GM12878 (cell line): Measurements from ENCODE around the gene ROR2. TPM values are rescaled to one million over a fixed set of nuclear protein-coding genes. Genes with fewer than 3 reads are reported as not detected.

Experiments used
- ATAC-seq: fragments of 200-7000 bp; cut with Tn5 transposase; 3 replicates; pipeline ENCODE4 v1.9.1; 2020; ENCODE audit warnings: mild to moderate bottlenecking, moderate library complexity
- BruUV-seq: library from RNA; stranded (reverse); fragments of 400-500 nt; replicated peaks from 2 replicates; lab custom pipeline; 2021; lab: Mats Ljungman, UMichigan
- CTCF ChIA-PET: fragments of 300-600 bp; sonication (Branson Sonifier 250); formaldehyde crosslinking; extraction: SDS; loops from one replicate; lab custom pipeline; 2021; ENCODE audit warnings: inconsistent platforms; lab: Yijun Ruan, JAX
- POLR2A ChIA-PET: fragments of 350-600 bp; formaldehyde crosslinking; extraction: SDS; loops from one replicate; lab custom pipeline; 2021; ENCODE audit warnings: inconsistent platforms; lab: Charles Lee
- RAD21 ChIA-PET: fragments of 300-600 bp; sonication (Branson Sonifier 250); formaldehyde crosslinking; loops from one replicate; lab custom pipeline; 2023; ENCODE audit warnings: antibody characterized with exemption; ENCODE audit not compliant: unreplicated experiment; lab: Charles Lee
- SMC1A ChIA-PET: fragments of 300-600 bp; sonication (Branson Sonifier 250); formaldehyde crosslinking; loops from one replicate; lab custom pipeline; 2023; ENCODE audit not compliant: unreplicated experiment, uncharacterized antibody; lab: Charles Lee
- DNase-seq: peaks from one replicate; pipeline ENCODE4 v3.0.0-alpha.2; 2011; ENCODE audit warnings: low read depth, low spot score
- FAIRE-seq: peaks from 3 replicates; lab custom pipeline; 2011; peaks lifted over from hg19 to GRCh38; lab: Jason Lieb, UNC
- H2AFZ ChIP-seq: 2 replicates; pipeline ENCODE4 v1.6.0; 2011; ENCODE audit warnings: low read depth, low read length, control low read depth; ENCODE audit not compliant: control insufficient read depth
- H3K27ac ChIP-seq: 2 replicates; pipeline ENCODE4 v1.5.1; 2011; ENCODE audit warnings: control low read depth; ENCODE audit not compliant: control insufficient read depth, insufficient read depth
- H3K27me3 ChIP-seq, 2 experiments: replicated peaks in 1 of 2; 2 replicates each; pipeline versions ENCODE4 v1.6.0 to v1.6.1; 2011; ENCODE audit warnings: low read length in 1 of 2; ENCODE audit not compliant: control insufficient read depth in 2 of 2, insufficient read depth in 2 of 2
- H3K36me3 ChIP-seq, 2 experiments: 2 replicates each; pipeline ENCODE4 v1.5.1; 2011; ENCODE audit warnings: low read length in 1 of 2; ENCODE audit not compliant: control insufficient read depth in 2 of 2, insufficient read depth in 2 of 2
- H3K4me1 ChIP-seq: 2 replicates; pipeline ENCODE4 v1.6.1; 2011; ENCODE audit warnings: mild to moderate bottlenecking, low read length, moderate library complexity, mixed read lengths; ENCODE audit not compliant: control insufficient read depth, insufficient read depth
- H3K4me2 ChIP-seq: 2 replicates; pipeline ENCODE4 v1.6.0; 2011; ENCODE audit warnings: control low read depth; ENCODE audit not compliant: control insufficient read depth, insufficient read depth
- H3K4me3 ChIP-seq: fragments of 200-600 bp; sonication (generic); 2 replicates; pipeline ENCODE4 v1.5.1; 2016
- H3K79me2 ChIP-seq: 2 replicates; pipeline ENCODE4 v1.6.0; 2011; ENCODE audit warnings: low read length; ENCODE audit not compliant: control insufficient read depth, insufficient read depth
- H3K9ac ChIP-seq: 2 replicates; pipeline ENCODE4 v1.8.0; 2011; ENCODE audit warnings: low read length, control low read depth, mixed read lengths; ENCODE audit not compliant: control insufficient read depth, insufficient read depth
- H3K9me3 ChIP-seq: replicated peaks from 3 replicates; pipeline ENCODE4 v1.5.1; 2011; ENCODE audit warnings: mild to moderate bottlenecking, low read length; ENCODE audit not compliant: control insufficient read depth, insufficient read depth
- H4K20me1 ChIP-seq: 2 replicates; pipeline ENCODE4 v1.6.0; 2011; ENCODE audit not compliant: control insufficient read depth, insufficient read depth
- ATF7 ChIP-seq: fragments of 450-650 bp; IDR thresholded peaks from 2 replicates; pipeline ENCODE4 v1.6.1; 2016; ENCODE audit warnings: low read depth, mild to moderate bottlenecking
- CBFB ChIP-seq: IDR thresholded peaks from 2 replicates; pipeline ENCODE4 v1.6.1; 2016; ENCODE audit warnings: antibody characterized with exemption, low read depth
- JUNB ChIP-seq: IDR thresholded peaks from 2 replicates; pipeline ENCODE4 v1.6.1; 2016; ENCODE audit warnings: antibody characterized with exemption, mild to moderate bottlenecking
- JUND ChIP-seq: IDR thresholded peaks from 2 replicates; pipeline ENCODE4 v1.6.1; 2012; ENCODE audit warnings: low read depth, mild to moderate bottlenecking, low read length, improper control_type of control experiment, moderate library complexity
- MXI1 ChIP-seq: fragments of 150-350 bp; IDR thresholded peaks from 2 replicates; pipeline ENCODE4 v1.6.1; 2011; ENCODE audit warnings: low read depth, mild to moderate bottlenecking, inconsistent platforms, low read length, improper control_type of control experiment
- SMARCA5 ChIP-seq: fragments of 450-650 bp; IDR thresholded peaks from 2 replicates; pipeline ENCODE4 v1.6.1; 2017; ENCODE audit warnings: mild to moderate bottlenecking
- STAT3 ChIP-seq: IDR thresholded peaks from 2 replicates; pipeline ENCODE4 v1.6.1; 2011; ENCODE audit warnings: low read depth, low read length, improper control_type of control experiment
- WGBS: methylation state at CpG from one replicate; pipeline ENCODE4 v1.1.6; 2016; ENCODE audit warnings: low lambda C conversion rate; ENCODE audit not compliant: insufficient replicate concordance, insufficient coverage; ENCODE audit errors: missing lambda C conversion rate; 5-methylcytosine and 5-hydroxymethylcytosine counted together
- in situ Hi-C: fragments of 300-500 bp; cut with MboI; formaldehyde crosslinking; loops from 9 replicates; pipeline ENCODE4 v1.14.3; 2018; ENCODE audit warnings: mixed read lengths
- intact Hi-C: fragments of 100-400 bp; cut with micrococcal nuclease; formaldehyde crosslinking; loops from one replicate; pipeline ENCODE4 v1.14.2; 2022; ENCODE audit not compliant: unreplicated experiment
- polyA plus RNA-seq, 11 experiments: library from polyadenylated mRNA; depleted of rRNA in 4 of 11; unstranded in 6 of 11; stranded (reverse) in 5 of 11; fragments of >200 nt; fragmentation: Nextera tagmentation in 4 of 11; fragmentation: Illumina TruSeq in 1 of 11; extraction: Ambion mirVana in 4 of 11; extraction: Trizol in 1 of 11; gene quantifications; 1 replicate in 1 of 11; 2 replicates in 10 of 11; pipeline versions ENCODE4 v1.2.1 to v1.2.3, GENCODE V29; 2011 to 2016; ENCODE audit warnings: inconsistent platforms in 2 of 11, missing spikeins in 2 of 11, low read depth in 1 of 11
- total RNA-seq, 4 experiments: library from RNA; depleted of rRNA in 3 of 4; stranded (reverse); fragments of >200 nt in 3 of 4; fragmentation: Illumina TruSeq in 1 of 4; extraction: Trizol in 1 of 4; gene quantifications; 2 replicates each; pipeline versions ENCODE4 v1.2.1 to v1.2.3, GENCODE V29; 2013 to 2021
- TF ChIP-seq, protein P1 (sequence below): IDR thresholded peaks from 2 replicates; pipeline ENCODE4 v1.6.1; 2012; ENCODE audit warnings: low read depth, low read length, improper control_type of control experiment
- TF ChIP-seq, protein P2 (sequence below): fragments of 150-350 bp; IDR thresholded peaks from 2 replicates; pipeline ENCODE4 v1.6.1; 2014; ENCODE audit warnings: mild to moderate bottlenecking, low read depth, low read length
- TF ChIP-seq, protein P3 (sequence below): fragments of 450-650 bp; IDR thresholded peaks from 2 replicates; pipeline ENCODE4 v1.6.1; 2017; ENCODE audit warnings: mild to moderate bottlenecking, moderate library complexity

Gene ROR2
- total and polyA plus RNA-seq, 10 of the 15 experiments (the other 5 are each of a cell fraction or from before 2014, with no cell fraction given) = 0.03 to 0.05 TPM; not detected in 8

DNA sequence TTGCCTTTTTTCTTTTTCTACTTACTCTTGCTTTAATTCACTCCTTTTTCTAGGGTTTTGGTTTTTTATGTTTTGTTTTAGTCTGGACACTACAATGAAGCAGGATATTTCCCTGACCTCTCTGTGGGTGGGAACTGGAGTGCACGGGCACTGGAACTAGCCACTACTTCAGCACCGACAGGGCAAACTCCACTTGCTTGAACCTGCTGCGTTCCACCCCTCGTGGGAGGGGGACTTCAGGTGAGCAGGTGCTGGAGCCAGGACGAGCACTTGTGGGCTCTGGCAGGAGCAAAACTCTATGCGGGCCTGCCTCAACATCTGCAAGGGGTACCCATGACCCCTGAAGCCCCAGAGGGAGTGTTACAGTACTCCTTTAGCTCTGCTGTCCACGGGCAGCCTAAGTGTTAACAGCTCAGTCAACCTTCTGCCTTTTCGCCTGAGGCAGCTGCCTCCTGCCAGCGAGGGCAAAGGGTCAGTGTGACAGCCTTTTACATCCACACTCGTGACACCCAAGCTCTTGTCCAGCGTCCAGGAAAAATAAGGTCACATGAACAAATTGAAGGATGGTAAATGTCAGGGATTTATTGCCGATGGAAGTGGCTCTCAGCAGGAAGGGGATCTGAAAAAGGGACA is 382.3 kb downstream of the ROR2 start (continued):
- TF ChIP-seq MXI1 (no peak), CBFB (no peak), SMARCA5 (no peak), ATF7 (no peak), STAT3 (no peak)
- TF ChIP-seq, protein P1, sequence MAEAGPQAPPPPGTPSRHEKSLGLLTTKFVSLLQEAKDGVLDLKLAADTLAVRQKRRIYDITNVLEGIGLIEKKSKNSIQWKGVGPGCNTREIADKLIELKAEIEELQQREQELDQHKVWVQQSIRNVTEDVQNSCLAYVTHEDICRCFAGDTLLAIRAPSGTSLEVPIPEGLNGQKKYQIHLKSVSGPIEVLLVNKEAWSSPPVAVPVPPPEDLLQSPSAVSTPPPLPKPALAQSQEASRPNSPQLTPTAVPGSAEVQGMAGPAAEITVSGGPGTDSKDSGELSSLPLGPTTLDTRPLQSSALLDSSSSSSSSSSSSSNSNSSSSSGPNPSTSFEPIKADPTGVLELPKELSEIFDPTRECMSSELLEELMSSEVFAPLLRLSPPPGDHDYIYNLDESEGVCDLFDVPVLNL = no peak
- TF ChIP-seq, protein P2, sequence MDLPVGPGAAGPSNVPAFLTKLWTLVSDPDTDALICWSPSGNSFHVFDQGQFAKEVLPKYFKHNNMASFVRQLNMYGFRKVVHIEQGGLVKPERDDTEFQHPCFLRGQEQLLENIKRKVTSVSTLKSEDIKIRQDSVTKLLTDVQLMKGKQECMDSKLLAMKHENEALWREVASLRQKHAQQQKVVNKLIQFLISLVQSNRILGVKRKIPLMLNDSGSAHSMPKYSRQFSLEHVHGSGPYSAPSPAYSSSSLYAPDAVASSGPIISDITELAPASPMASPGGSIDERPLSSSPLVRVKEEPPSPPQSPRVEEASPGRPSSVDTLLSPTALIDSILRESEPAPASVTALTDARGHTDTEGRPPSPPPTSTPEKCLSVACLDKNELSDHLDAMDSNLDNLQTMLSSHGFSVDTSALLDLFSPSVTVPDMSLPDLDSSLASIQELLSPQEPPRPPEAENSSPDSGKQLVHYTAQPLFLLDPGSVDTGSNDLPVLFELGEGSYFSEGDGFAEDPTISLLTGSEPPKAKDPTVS = no peak

DNA sequence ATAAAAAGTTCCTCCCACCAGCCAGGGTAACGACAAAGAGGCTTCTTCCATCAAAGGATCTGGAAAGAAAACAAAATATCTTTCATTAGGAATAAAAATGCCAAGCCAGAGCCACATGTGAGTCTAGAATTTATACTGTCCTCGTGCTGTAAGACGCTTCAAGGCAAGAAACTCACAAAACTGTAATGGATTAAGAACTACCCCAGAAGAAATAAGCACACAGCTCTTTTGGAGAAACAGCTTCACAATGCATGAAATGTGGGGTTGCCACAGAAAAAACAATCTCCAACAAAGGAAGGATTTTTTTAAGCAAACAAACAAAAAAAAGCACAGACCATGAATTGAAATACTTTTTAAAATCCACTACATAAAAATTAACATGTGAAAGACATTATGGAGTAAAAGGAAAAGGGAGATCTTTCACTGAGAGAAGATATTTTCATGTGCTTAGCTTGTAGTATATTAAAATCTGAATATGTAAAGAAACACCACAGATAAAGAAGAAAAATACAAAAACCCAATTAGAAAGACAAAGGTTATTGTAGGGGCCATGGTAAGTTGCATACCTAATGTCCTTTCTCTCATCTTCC is 385.9 kb downstream of the ROR2 start:
- TF ChIP-seq JUND = no peak
- TF ChIP-seq JUNB = no peak
- TF ChIP-seq, protein P3, sequence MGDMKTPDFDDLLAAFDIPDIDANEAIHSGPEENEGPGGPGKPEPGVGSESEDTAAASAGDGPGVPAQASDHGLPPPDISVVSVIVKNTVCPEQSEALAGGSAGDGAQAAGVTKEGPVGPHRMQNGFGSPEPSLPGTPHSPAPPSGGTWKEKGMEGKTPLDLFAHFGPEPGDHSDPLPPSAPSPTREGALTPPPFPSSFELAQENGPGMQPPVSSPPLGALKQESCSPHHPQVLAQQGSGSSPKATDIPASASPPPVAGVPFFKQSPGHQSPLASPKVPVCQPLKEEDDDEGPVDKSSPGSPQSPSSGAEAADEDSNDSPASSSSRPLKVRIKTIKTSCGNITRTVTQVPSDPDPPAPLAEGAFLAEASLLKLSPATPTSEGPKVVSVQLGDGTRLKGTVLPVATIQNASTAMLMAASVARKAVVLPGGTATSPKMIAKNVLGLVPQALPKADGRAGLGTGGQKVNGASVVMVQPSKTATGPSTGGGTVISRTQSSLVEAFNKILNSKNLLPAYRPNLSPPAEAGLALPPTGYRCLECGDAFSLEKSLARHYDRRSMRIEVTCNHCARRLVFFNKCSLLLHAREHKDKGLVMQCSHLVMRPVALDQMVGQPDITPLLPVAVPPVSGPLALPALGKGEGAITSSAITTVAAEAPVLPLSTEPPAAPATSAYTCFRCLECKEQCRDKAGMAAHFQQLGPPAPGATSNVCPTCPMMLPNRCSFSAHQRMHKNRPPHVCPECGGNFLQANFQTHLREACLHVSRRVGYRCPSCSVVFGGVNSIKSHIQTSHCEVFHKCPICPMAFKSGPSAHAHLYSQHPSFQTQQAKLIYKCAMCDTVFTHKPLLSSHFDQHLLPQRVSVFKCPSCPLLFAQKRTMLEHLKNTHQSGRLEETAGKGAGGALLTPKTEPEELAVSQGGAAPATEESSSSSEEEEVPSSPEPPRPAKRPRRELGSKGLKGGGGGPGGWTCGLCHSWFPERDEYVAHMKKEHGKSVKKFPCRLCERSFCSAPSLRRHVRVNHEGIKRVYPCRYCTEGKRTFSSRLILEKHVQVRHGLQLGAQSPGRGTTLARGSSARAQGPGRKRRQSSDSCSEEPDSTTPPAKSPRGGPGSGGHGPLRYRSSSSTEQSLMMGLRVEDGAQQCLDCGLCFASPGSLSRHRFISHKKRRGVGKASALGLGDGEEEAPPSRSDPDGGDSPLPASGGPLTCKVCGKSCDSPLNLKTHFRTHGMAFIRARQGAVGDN = no peak
- Histone ChIP-seq H3K4me2 (no peak overlapping the region), H4K20me1 (no peaks in the 10 kb centered on the region), H3K4me1 (no peaks in the 10 kb centered on the region), H3K9me3 (no peaks in the 10 kb centered on the region), H3K27ac (no peak overlapping the region), H3K36me3 (no peaks in the 10 kb centered on the region), H3K9ac (no peak overlapping the region), H3K4me3 (no peak overlapping the region), H2AFZ (no peak overlapping the region), H3K79me2 (no peaks in the 10 kb centered on the region), H3K27me3 (no peaks in the 10 kb centered on the region)
- ChIA-PET CTCF (no interaction called here), POLR2A (no interaction called here), RAD21 (no interaction called here), SMC1A (no interaction called here)
- FAIRE-seq (no peak), ATAC-seq (no peak), DNase-seq (no peak)
- WGBS = 0% methylated on average over 3 of the region's 3 CpGs
- in situ Hi-C loops = no loop called here
- no TSS peak for BruUV-seq
- intact Hi-C loops = no loop called here
